Prostate gland (tissue), 2 donors: ENCODE measurements around the gene RP9. TPM values are rescaled to one million over a fixed set of nuclear protein-coding genes. Genes with fewer than 3 reads are reported as not detected.

Source experiments
- DNase-seq: peaks from one replicate; pipeline ENCODE4 v3.0.0-alpha.2; 2019; ENCODE audit warnings: low spot score
- H3K27ac ChIP-seq, 2 donors: fragments of 200-600 bp; sonication (generic); 2 replicates each; pipeline ENCODE4 v1.5.1; 2017 to 2019
- H3K27me3 ChIP-seq: fragments of 200-600 bp; sonication (generic); replicated peaks from 2 replicates; pipeline ENCODE4 v1.5.1; 2019; ENCODE audit not compliant: insufficient read depth
- H3K36me3 ChIP-seq, 2 donors: fragments of 200-600 bp; sonication (generic); 1 replicate in 1 of 2; 2 replicates in 1 of 2; pipeline versions ENCODE4 v1.5.1 to v1.8.1; 2017 to 2019
- H3K4me1 ChIP-seq: fragments of 200-600 bp; sonication (generic); replicated peaks from 2 replicates; pipeline ENCODE4 v1.5.1; 2019
- H3K4me3 ChIP-seq, 2 donors: fragments of 200-600 bp; sonication (generic); 2 replicates each; pipeline ENCODE4 v1.5.1; 2017 to 2019
- H3K9me3 ChIP-seq: fragments of 200-600 bp; sonication (generic); 2 replicates; pipeline ENCODE4 v1.5.1; 2017
- CTCF ChIP-seq, 4 experiments: fragments of 200-600 bp in 2 of 4; fragments of 450-650 bp in 2 of 4; sonication (generic) in 2 of 4; IDR thresholded peaks; 1 replicate in 3 of 4; 2 replicates in 1 of 4; pipeline ENCODE4 v1.5.1; 2016 to 2019; ENCODE audit warnings: antibody characterized with exemption in 4 of 4, mild to moderate bottlenecking in 2 of 4, moderate library complexity in 2 of 4
- POLR2A ChIP-seq: fragments of 450-650 bp; IDR thresholded peaks from one replicate; pipeline ENCODE4 v1.6.1; 2016; ENCODE audit warnings: antibody characterized with exemption, mild to moderate bottlenecking
- POLR2AphosphoS5 ChIP-seq: sonication (generic); formaldehyde crosslinking; IDR thresholded peaks from one replicate; pipeline ENCODE4 v1.6.1; 2017; ENCODE audit warnings: antibody characterized with exemption
- WGBS: methylation state at CpG from one replicate; pipeline ENCODE4 v1.1.5; 2018; 5-methylcytosine and 5-hydroxymethylcytosine counted together
- intact Hi-C: fragments of 100-400 bp; cut with DNase I; formaldehyde crosslinking; loops from one replicate; pipeline ENCODE4 v1.14.2; 2022
- small RNA-seq, 2 donors: library from RNA; depleted of rRNA; stranded (forward); fragments of <200 nt; gene quantifications; one replicate each; pipeline ENCODE3, GENCODE V24; 2016
- total RNA-seq, 2 donors: library from RNA; depleted of rRNA; stranded (reverse); fragments of >200 nt; gene quantifications; one replicate each; pipeline ENCODE4 v1.1.0, GENCODE V29; 2016

Gene RP9
- total RNA-seq, 2 donors from 2014 or later: 7.8 to 18.0 TPM

GRCh38 chr7:33048257-33048656 is 60.9 kb downstream of the RP9 start:
- Histone ChIP-seq H3K9me3 (no peaks in the 10 kb centered on the region), H3K27me3 (no peaks in the 10 kb centered on the region), H3K4me3 (no peak overlapping the region), H3K27ac (no peak overlapping the region), H3K36me3 (no peaks in the 10 kb centered on the region), H3K4me1 (no peaks in the 10 kb centered on the region)
- no peak for DNase-seq
- 87% methylated on average over 3 of the region's 3 CpGs for WGBS
- intact Hi-C loops: no loop called here
- no peak for TF ChIP-seq CTCF (IDR thresholded peaks at IDR 0.05)
- TF ChIP-seq POLR2AphosphoS5: no peak
- TF ChIP-seq POLR2A: no peak

- TF ChIP-seq CTCF (IDR thresholded peaks at IDR 0.05): no peak
- TF ChIP-seq POLR2AphosphoS5: no peak
- TF ChIP-seq POLR2A: no peak
- Histone ChIP-seq H3K4me3 (no peak overlapping the region), H3K36me3 (no peaks in the 10 kb centered on the region), H3K4me1 (no peaks in the 10 kb centered on the region), H3K27ac (no peak overlapping the region), H3K27me3 (no peaks in the 10 kb centered on the region), H3K9me3 (no peaks in the 10 kb centered on the region)
- no peak for DNase-seq
- 16% methylated on average over 2 of the region's 2 CpGs for WGBS
- intact Hi-C loops: no loop called here
Observed at GRCh38 chr7:33044986-33045385, 64.2 kb downstream of the RP9 start.

Small RNA genes lying within 50 kb of the gene (small RNA-seq; reads per million reads assigned to genes)
- 0 to 0.09 reads per million in 2 donors for gene AC074338.1
- 0 reads per million in 2 donors for gene RN7SL505P

Other genes with a start within 250 kb of the RP9 start
- gene KBTBD2, start 217.6 kb downstream of the RP9 start, total RNA-seq: 10 to 100 TPM; 13.3 to 38.7 TPM
- 100 to 1,000 TPM; 115 to 137 TPM for gene FKBP9, start 152.0 kb downstream of the RP9 start, total RNA-seq
- gene NT5C3A, start 46.6 kb downstream of the RP9 start, total RNA-seq: 10 to 100 TPM; 16.9 to 23.9 TPM
- 10 to 100 TPM; 19.6 to 36.8 TPM for gene BBS9, start 20.2 kb upstream of the RP9 start, total RNA-seq